HG02840 (cell line): ENCODE measurements around the gene ZNF483.
"Not testable (repeated sequence)": the region's sequence is repeated elsewhere in the genome, so short reads cannot be mapped to it uniquely, and the experiment has no call there.

Experiments used
- ATAC-seq: cut with Tn5 transposase; IDR thresholded peaks from one replicate; pipeline ENCODE4 v1.9.1; 2021; ENCODE audit warnings: mild to moderate bottlenecking, moderate library complexity, moderate number of reproducible peaks; ENCODE audit not compliant: unreplicated experiment, low FRiP score

ZNF483 gene

GRCh38 chr9:111533099-111533790 is 8.3 kb downstream of the ZNF483 start:
- ATAC-seq: no peak

- no peak for ATAC-seq
Observed at GRCh38 chr9:111542497-111543254, 17.7 kb downstream of the ZNF483 start.

DNA sequence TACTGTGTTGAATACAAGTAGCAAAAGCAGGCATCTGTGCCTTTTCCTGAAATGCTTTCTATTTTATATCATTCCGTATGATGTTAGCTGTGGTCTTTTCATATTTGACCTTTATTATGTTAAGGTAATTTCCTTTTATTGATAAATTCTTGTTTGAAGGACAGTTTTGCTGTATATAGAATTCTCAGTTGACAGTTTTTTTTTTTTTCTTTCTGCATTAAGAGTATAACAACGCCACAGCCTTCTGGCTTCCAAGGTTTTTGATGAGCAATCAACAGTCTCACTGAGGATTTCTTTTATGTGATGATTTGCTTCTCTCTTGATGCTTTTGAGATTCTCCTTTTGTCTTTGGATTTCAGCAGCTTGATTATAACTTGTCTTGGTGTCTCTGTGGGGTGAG is 23.6 kb downstream of the ZNF483 start:
- no peak for ATAC-seq

GRCh38 chr9:111555425-111555824 is 30.4 kb downstream of the ZNF483 start:
- not testable (repeated sequence) for ATAC-seq

GRCh38 chr9:111559000-111559610 is 34.1 kb downstream of the ZNF483 start:
- ATAC-seq: no peak

DNA sequence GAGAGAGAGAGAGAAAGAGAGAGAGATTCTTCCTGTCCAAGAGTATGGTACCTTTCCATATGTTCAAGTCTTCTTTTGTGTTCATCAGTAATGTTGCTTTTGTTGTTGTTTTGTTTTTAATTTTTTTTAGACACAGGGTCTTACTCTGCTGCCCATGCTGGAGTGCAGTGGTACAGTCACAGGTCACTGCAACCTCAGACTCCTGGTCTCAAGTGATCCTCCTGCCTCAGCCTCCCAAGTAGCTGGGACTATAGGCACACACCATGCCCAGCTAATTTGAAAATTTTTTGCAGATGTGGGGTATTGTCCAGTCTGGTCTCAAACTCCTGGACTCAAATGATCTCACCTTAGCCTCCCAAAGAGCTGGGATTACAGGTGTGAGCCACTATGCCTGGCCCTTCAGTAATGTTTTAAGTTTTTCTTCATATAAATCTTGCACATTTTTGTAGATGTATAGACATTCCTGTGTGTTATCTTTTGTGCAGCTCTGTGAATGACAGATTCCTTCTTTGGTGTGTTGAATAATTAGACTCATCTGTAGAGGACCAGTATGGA is 36.3 kb downstream of the ZNF483 start:
- ATAC-seq: no peak

DNA sequence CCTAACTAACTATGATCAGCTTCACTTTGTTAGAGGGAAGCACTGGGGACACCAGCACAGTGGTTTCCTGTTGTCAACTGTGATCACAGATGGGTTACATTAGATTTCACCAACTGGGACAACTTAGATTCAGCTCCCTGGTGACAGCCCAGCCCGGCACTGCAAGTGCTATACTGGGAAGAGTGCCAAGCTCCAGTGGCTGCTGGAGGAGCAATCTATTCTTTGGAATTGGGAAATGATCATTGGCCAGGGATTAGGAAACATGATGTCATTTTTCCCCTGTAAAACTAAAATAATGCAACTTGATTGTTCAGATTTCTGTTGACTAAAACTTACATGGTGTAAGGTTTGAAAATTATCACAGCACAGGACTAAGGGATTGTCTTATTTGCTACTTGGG is 41.3 kb downstream of the ZNF483 start:
- ATAC-seq: no peak

DNA sequence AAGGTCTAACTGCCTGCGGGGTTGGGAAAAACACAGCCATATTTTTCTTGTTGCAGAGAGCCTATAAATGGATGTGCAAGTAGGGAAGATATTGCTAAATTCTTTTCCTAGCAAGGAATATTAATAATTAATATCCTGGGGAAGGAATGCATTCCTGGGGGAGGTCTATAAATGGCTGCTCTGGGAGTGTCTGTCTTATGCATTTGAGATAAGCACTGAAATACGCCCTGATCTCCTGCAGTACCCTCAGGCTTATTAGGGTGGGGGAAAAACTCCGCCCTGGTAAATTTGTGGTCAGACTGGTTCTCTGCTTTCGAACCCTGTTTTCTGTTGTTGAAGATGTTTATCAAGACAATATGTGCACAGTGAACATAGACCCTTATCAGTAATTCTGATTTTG is 43.1 kb downstream of the ZNF483 start:
- not testable (repeated sequence) for ATAC-seq

DNA sequence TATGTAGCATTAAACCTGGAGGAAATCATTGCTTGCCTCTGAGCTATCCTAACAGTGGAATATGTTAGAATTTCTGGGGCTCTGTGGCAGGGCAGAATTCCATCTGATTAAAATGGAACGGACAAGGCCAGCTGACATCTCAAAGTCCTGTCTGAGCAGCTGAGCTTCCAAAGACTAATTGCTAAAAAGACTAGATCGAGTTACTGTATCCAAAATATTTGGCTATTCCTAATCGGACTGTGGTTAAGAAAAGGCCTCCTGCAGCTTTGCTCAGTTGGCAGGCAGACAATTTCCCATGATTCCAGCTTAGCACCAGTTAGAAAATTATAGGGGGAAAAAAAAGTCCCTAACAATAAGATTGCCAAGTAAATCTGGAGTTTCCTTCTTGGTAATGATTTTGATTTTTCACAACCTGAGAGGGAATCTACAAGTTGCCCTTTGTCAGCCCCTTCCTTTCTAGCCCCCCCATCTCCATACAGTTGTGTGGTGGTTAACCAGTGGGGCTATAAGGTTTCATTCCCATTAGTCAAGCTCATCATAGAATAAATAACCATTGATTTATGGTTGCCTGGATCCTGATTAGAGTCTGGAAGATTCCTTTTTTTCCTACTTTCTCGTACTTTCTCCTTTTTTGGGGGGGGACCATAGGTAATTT is 48.1 kb downstream of the ZNF483 start:
- ATAC-seq: no peak

DNA sequence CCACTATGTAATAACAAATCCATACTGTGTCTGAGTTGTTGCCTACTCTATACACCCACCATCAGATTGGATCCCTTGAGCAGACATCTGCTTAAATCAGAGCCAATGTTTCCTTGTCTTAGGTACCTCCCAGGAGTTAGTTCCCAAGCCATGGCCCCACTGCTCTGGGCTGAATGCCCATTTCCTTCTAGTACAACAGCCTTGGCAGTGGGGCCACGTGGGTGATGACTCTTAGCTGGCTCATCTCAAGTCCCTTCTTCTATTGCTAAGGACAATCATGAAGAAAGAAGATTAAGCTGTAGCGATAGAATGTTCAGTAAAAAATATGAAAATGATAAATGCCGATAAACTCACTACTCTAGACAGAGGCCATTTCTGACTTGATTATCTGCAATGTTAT is 57.9 kb downstream of the ZNF483 start:
- no peak for ATAC-seq

- ATAC-seq: no peak
Observed at GRCh38 chr9:111586378-111586777, 61.4 kb downstream of the ZNF483 start.

DNA sequence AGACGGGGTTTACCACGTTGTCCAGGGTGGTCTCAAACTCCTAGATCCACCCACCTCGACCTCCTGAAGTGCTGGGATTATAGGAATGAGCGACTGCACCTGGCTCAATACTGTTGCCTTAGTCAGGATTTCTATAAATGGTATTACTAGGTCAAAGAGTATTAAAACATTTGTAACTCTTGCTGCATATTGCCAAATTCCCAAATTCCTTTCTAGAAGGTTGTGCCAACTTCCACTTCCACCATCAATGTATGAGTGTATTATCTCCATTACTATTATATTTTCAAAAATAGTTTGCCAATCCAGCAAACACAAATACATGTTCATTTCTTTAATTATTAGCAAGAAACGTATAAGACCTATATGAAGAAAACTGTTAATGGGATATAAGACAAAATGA is 63.9 kb downstream of the ZNF483 start:
- no peak for ATAC-seq

DNA sequence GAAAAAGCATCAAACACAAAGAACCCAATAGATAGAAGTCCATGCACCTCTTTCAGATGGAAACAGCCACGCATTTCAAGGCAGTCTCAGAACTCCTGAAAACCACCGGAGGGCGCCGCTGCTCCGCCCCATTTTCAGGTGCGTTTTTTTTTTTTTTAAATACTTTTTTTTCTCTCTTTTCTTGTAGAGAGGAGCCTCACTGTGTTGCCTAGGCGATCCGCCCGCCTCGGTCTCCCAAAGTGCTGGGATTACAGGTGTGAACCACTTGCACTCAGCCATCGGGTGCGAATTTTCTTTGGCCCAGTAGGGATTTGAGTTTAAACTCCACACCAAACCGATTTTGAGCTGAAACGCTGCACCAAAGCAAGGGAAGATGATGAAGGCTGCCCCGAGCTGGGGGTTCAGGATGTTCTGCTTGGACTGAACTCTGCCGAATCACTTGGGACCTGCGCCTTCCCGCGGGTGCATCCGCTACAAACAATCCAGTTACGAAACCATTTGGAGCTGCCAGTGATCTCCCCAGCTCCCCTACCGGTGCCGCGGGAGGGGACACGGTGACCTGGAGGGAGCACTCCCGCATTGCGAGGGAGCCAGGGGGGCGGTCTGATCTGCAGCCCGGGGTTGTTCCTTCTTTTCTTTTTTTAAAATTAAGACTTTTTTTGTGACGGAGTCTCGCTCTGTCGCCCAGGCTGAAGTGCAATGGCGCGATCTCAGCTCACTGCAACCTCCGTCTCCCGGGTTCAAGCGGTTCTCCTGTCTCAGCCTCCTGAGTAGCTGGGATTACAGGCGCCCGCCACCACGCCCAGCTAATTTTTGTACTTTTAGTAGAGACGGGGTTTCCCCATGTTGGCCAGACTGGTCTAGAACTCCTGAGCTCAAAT is 73.1 kb downstream of the ZNF483 start:
- no peak for ATAC-seq

DNA sequence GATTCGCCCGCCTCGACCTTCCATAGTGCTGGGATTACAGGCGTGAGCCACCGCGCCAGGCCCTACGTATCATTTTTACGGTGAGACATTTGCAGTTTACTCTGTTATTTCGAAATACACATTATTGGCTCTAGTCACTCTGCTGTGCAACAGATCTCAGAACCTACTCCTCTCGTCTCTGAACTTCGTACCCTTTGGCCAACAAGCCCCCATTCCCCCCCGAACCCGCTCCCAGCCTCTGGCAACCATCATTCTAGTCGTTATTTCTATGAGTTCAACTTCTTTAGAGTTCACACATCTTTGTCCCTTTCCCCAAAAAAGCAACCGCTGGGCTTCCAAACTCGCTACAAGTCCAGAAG is 73.7 kb downstream of the ZNF483 start:
- no peak for ATAC-seq

DNA sequence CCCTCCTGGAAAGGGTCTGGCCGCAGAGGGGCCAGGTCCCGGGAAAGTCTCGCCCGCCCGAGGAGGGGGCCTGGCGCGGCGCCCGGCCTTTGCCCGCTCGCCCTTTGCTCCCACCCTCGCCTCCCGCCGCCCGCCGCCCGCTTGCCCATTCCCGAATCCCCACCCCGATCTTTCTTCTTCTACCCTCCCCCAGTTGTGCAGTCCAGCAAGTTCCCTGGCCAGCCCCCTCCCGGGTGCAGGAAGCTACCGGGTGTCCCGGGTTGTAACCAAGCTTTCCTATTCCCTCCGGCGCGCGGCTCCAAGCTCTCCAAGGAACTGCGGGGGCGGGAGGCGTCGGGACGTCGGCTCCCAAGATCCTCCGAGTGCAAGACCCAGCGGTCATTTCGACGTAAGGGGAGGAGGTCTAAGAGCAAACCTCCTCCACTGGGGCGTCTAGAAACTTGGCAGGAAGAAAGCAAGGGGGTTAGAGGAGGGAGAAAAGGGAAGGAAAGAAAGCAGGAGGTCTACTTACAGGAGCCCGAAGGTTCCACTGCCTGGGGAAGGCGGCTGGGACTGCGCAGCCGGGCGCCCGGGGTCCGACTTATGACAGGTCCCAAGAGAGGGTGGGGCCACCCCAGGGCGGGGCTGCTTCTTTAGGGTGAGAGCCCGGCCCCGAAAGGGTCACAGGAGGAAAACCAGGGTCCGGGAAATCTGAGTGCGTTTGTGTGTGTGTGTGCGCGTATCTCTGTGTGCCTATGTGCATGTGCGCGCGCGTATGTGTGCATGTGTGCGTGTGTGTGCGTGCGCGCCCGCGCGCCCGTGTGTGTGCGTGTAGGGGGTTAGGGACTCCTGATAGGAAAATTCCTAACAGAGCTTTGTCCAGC is 74.3 kb downstream of the ZNF483 start, which contains the start of gene PTGR1:
Gene PTGR1 (minus strand): TSS at position 556 of the 863 bp plus-strand sequence. CDS start 2,225 bp downstream, outside the sequence.
- ATAC-seq: no peak

DNA sequence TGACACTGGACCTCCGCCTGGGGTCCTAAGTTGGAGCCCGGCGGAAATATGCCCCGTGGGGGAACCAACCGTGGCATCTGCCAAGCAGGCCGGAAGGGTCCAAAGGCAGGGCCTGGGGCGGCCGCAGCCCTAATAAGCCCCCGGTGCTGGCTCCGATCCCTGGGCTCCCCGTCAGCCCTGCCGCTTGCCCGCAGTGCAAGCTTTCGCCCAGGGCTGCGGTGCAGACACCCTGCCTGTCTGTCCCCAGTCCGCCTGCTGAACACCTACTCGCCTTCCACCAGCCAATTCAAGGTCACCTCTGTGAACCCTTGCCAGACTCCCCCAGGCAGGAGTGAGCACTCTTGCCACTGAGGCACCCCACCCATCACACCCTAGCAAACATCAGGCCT is 75.0 kb downstream of the ZNF483 start:
- ATAC-seq: no peak

GRCh38 chr9:111601237-111602018 is 76.4 kb downstream of the ZNF483 start:
- no peak for ATAC-seq

DNA sequence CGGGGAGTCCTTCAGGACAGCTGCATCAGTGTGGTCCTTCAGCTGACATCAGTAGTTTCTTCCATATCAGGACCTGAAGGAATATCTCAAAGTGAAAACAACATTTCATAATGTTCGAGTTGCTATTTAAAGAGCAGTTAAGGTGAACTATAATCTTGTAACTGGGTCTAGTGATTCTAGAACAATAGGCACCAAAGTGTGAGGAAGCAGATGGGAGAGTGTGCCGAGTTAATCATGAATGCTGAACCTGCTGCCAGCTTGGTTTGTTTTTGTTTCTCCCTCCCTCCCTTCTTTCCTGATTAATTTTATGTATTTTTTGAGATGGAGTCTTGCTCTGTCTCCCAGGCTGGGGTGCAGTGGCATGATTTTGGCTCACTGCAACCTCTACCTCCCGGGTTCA is 78.1 kb downstream of the ZNF483 start:
- ATAC-seq: no peak
